Measurements from ENCODE around the gene NOL4L.

Gene NOL4L

GRCh38 chr20:32421290-32421689, 163.8 kb downstream of the NOL4L start:
- no peak for DNase-seq (ENCODE audit: low read depth)

- no peak for DNase-seq (ENCODE audit: low read depth)
Observed at GRCh38 chr20:32418376-32418775, 166.8 kb downstream of the NOL4L start.

DNA sequence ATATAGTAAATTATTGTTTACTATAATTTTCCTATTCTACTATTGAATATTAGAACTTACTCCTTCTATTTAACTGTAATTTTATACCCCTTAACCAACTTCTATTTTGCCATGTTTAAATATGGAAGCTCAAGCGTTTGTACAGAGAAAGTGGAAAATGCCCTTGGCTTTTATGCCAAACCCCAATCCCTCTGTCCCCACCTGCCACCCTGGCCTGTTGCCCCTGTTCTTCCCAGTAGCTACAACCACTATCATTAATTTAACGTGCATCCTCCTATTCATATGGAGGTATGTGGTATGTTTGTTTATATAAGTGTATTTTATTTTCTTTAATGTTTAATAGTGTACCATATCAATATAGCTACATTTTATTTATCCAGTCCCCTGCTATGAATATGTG, 168.9 kb downstream of the NOL4L start:
- DNase-seq (ENCODE audit: low read depth), result no peak

DNA sequence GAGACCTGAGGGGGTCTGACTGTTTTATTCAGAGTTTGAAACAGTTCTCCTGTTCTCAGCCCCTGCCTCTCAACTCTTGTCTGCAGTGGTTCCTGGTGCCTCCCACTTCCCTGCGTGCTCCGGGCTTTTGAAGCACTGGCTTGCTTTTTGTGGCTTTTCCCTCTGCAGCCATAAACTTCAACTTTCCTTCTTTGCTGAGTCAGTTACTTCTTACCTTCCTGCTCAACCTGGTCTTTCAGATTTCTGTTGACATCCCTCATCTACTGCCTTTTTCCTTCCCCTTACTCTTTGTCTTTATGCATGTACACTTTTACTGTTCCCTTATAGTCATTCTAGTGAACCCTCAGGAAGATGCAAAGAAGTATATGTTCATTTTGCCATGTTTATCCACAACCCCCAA, 169.6 kb downstream of the NOL4L start:
- no peak for DNase-seq (ENCODE audit: low read depth)

GRCh38 chr20:32411955-32412706, 173.0 kb downstream of the NOL4L start:
- no peak for DNase-seq (ENCODE audit: low read depth)

GRCh38 chr20:32407131-32407750, 177.9 kb downstream of the NOL4L start:
- peak; percentile 55 for DNase-seq (ENCODE audit: low read depth)

GRCh38 chr20:32406701-32407100, 178.4 kb downstream of the NOL4L start:
- no peak for DNase-seq (ENCODE audit: low read depth)

DNA sequence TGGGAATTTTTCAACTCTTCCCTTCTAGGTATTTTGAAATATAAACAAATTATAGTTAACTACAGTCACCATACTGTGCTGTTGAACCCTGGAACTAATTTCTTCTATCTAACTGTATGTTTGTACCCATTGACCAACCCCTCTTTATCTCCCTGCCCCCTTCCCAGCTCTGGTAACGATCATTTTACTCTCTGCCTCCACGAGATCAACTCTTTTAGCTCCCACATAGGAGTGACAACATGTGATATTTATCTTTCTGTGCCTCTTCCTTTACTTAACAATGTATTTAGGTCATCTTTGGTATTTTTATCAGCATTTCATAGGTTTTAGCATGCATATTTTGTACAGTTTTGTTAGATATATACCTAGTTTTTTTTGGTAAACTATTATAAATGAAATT, 181.1 kb downstream of the NOL4L start:
- no peak for DNase-seq (ENCODE audit: low read depth)

- no peak for DNase-seq (ENCODE audit: low read depth)
Observed at GRCh38 chr20:32400476-32400875, 184.7 kb downstream of the NOL4L start.

DNA sequence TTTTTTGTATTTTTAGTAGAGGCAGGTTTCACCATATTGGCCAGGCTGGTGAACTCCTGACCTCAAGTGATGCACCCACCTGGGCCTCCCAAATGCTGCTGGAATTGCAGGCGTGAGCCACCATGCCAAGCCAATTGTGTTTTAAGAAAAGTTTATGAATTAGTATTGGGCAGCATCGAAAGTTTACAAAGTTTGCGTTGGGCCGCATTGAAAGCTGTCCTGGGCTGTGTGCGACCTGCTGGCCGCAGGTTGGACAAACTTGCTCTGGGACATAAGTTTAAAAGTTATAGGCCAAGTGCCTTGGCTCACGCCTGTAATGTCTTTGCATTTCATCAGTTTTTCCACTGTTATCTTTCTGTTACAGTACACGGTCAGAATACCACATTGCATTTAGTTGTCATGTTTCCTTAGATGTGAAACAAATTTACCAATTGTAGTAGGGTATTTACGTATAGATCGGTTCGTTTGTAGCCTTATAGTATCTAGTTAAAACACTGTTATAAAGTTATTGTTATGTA, 187.5 kb downstream of the NOL4L start:
- no peak for DNase-seq (ENCODE audit: low read depth)

GRCh38 chr20:32396646-32397160, 188.4 kb downstream of the NOL4L start:
- no peak for DNase-seq (ENCODE audit: low read depth)

GRCh38 chr20:32395066-32395465, 190.1 kb downstream of the NOL4L start:
- DNase-seq (ENCODE audit: low read depth), result no peak
